Gastrocnemius medialis (tissue), 4 donors: ENCODE results near the gene EXOSC1.

Experiments used
- POLR2A ChIP-seq, 2 donors: fragments of 450-650 bp; IDR thresholded peaks; one replicate each; pipeline ENCODE4 v1.6.1; 2017; ENCODE audit warnings: antibody characterized with exemption in 2 of 2, mild to moderate bottlenecking in 2 of 2, moderate library complexity in 2 of 2
- TF ChIP-seq, protein P1 (sequence below), 5 experiments: fragments of 450-650 bp in 3 of 5; fragments of 200-600 bp in 2 of 5; sonication (generic) in 2 of 5; IDR thresholded peaks in 4 of 5; conservative IDR thresholded peaks in 1 of 5; 1 replicate in 4 of 5; 2 replicates in 1 of 5; pipeline ENCODE4 v1.5.1; 2016 to 2019; ENCODE audit warnings: antibody characterized with exemption in 5 of 5, mild to moderate bottlenecking in 3 of 5, moderate library complexity in 3 of 5

DNA sequence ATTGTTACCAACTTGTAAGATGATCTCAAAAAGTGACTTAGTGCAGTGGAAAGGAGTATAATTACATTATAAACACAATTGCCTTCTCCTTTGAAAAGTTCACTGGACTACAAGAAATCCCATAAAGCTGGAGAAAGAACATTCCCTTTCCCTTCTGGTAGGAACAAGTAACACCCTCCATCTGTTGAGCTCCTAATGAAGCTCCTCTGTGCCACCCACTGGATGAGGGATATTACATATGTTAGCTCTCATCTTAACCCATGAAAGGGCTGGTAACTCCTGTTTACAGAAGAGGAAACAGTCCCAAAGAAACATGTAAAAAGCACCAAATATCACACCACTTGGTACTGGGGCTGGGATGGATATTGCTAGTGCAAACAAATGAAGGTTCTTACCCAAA, 11.8 kb downstream of the EXOSC1 start:
- TF ChIP-seq, protein P1, sequence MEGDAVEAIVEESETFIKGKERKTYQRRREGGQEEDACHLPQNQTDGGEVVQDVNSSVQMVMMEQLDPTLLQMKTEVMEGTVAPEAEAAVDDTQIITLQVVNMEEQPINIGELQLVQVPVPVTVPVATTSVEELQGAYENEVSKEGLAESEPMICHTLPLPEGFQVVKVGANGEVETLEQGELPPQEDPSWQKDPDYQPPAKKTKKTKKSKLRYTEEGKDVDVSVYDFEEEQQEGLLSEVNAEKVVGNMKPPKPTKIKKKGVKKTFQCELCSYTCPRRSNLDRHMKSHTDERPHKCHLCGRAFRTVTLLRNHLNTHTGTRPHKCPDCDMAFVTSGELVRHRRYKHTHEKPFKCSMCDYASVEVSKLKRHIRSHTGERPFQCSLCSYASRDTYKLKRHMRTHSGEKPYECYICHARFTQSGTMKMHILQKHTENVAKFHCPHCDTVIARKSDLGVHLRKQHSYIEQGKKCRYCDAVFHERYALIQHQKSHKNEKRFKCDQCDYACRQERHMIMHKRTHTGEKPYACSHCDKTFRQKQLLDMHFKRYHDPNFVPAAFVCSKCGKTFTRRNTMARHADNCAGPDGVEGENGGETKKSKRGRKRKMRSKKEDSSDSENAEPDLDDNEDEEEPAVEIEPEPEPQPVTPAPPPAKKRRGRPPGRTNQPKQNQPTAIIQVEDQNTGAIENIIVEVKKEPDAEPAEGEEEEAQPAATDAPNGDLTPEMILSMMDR (IDR thresholded peaks at IDR 0.05 in 4 of 5, conservative IDR thresholded peaks at IDR 0.05 in 1 of 5): no peak
- no peak for TF ChIP-seq POLR2A (IDR thresholded peaks at IDR 0.05)
